HL-60/S4 treated with retinoic acid at 250 ng/mL for 4 days and 3 days (cell line): ENCODE measurements around the gene CAPZA1.
"Not testable (repeated sequence)": the region's sequence is repeated elsewhere in the genome, so short reads cannot be mapped to it uniquely, and the experiment has no call there.

ENCODE experiments used
- in situ Hi-C: fragments of 300-500 bp; cut with MboI; formaldehyde crosslinking; loops from 2 replicates; pipeline ENCODE4 v1.7.0; 2022; ENCODE audit warnings: low sequenced_read_pairs

The CAPZA1 gene

GRCh38 chr1:112619518-112620376, at the start of gene CAPZA1:
Gene CAPZA1 (plus strand): TSS chr1:112619832. CDS start chr1:112619845, 13 bp downstream.
- in situ Hi-C loops: loop anchor here (10.0 kb wide), 1 partner anchor 225 kb away; the partner anchor contains the start of gene CTTNBP2NL

- in situ Hi-C loops: no loop called here
These were observed 44.4 kb upstream of the CAPZA1 start for GRCh38 chr1:112575154-112575804.

GRCh38 chr1:112576240-112576639, 43.4 kb upstream of the CAPZA1 start:
- in situ Hi-C loops: no loop called here

- in situ Hi-C loops: no loop called here
These were observed 39.7 kb upstream of the CAPZA1 start for GRCh38 chr1:112579801-112580510.

- in situ Hi-C loops: no loop called here
These were observed 37.9 kb upstream of the CAPZA1 start for GRCh38 chr1:112581586-112582192.

GRCh38 chr1:112583366-112583765, 36.3 kb upstream of the CAPZA1 start:
- in situ Hi-C loops: no loop called here

- in situ Hi-C loops: no loop called here
These were observed 29.9 kb upstream of the CAPZA1 start for GRCh38 chr1:112589766-112590165.

GRCh38 chr1:112594208-112594876, 25.3 kb upstream of the CAPZA1 start:
- in situ Hi-C loops: no loop called here

GRCh38 chr1:112599477-112599876, 20.2 kb upstream of the CAPZA1 start:
- in situ Hi-C loops: no loop called here

GRCh38 chr1:112603012-112603411, 16.6 kb upstream of the CAPZA1 start:
- in situ Hi-C loops: no loop called here

GRCh38 chr1:112603541-112603940, 16.1 kb upstream of the CAPZA1 start:
- in situ Hi-C loops: no loop called here

- in situ Hi-C loops: no loop called here
These were observed 13.9 kb upstream of the CAPZA1 start for GRCh38 chr1:112605633-112606327.

GRCh38 chr1:112614460-112615065, 5.1 kb upstream of the CAPZA1 start:
- in situ Hi-C loops: loop anchor here (10.0 kb wide), 1 partner anchor 220 kb away; the partner anchor contains the start of gene CTTNBP2NL

- in situ Hi-C loops: loop anchor here (10.0 kb wide), 1 partner anchor 223 kb away; the partner anchor contains the start of gene CTTNBP2NL
These were observed 1.4 kb upstream of the CAPZA1 start for GRCh38 chr1:112618114-112618720.

- in situ Hi-C loops: loop anchor here (10.0 kb wide), 1 partner anchor 224 kb away; the partner anchor contains the start of gene CTTNBP2NL
These were observed 713 bp upstream of the CAPZA1 start, which contains the start of gene ST7L for GRCh38 chr1:112618721-112619517. Gene ST7L (minus strand): TSS chr1:112619141. CDS start chr1:112619113, 28 bp downstream.

- in situ Hi-C loops: no loop called here
These were observed 704 bp downstream of the CAPZA1 start for GRCh38 chr1:112620377-112620695.

GRCh38 chr1:112624493-112624892, 4.9 kb downstream of the CAPZA1 start:
- in situ Hi-C loops: not testable (repeated sequence)

- in situ Hi-C loops: no loop called here
These were observed 6.1 kb downstream of the CAPZA1 start for GRCh38 chr1:112625696-112626095.
